ENCODE measurements around the gene BPIFA1.

GRCh38 chr20:33261465-33261864 is 25.7 kb downstream of the BPIFA1 start:
- TF ChIP-seq, protein P1, sequence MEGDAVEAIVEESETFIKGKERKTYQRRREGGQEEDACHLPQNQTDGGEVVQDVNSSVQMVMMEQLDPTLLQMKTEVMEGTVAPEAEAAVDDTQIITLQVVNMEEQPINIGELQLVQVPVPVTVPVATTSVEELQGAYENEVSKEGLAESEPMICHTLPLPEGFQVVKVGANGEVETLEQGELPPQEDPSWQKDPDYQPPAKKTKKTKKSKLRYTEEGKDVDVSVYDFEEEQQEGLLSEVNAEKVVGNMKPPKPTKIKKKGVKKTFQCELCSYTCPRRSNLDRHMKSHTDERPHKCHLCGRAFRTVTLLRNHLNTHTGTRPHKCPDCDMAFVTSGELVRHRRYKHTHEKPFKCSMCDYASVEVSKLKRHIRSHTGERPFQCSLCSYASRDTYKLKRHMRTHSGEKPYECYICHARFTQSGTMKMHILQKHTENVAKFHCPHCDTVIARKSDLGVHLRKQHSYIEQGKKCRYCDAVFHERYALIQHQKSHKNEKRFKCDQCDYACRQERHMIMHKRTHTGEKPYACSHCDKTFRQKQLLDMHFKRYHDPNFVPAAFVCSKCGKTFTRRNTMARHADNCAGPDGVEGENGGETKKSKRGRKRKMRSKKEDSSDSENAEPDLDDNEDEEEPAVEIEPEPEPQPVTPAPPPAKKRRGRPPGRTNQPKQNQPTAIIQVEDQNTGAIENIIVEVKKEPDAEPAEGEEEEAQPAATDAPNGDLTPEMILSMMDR (IDR thresholded peaks at IDR 0.05), result no peak
- no peak for TF ChIP-seq POLR2A (IDR thresholded peaks at IDR 0.05)
